ENCODE results near the gene GPC5. TPM values are rescaled to one million over a fixed set of nuclear protein-coding genes. Genes with fewer than 3 reads are reported as not detected.

The GPC5 gene
- total RNA-seq, 1 experiment from 2014 or later = not detected

DNA sequence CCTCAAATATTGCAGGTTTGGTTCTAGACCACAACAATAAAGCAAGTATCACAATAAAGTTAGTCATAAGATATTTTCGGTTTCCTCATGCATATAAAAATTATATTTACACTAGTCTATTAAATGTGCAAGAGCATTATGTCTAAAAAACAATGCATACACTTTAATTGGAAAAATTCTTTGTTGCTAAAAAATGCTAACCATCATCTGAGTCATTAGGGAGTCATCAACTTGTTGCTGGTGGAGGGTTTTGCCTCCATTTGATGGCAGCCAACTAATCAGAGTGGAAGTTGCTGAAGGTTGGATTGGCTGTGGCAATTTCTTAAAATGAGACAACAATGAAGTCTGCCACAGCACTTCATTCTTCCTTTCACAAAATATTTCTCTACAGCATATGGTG lies 1405.9 kb downstream of the GPC5 start:
- Mint-ChIP-seq H3K9me3 (ENCODE audit: low read depth, unreplicated experiment) (peaks cover 3% of the 10 kb centered on the region), H3K36me3 (ENCODE audit: insufficient read depth, unreplicated experiment) (no peaks in the 10 kb centered on the region), H3K4me3 (ENCODE audit: low read depth, unreplicated experiment) (no peak overlapping the region), H3K27me3 (ENCODE audit: unreplicated experiment) (no peaks in the 10 kb centered on the region), H3K4me1 (ENCODE audit: low read depth, unreplicated experiment) (no peaks in the 10 kb centered on the region), H3K27ac (ENCODE audit: unreplicated experiment) (no peak overlapping the region)
- TF ChIP-seq, protein P1, sequence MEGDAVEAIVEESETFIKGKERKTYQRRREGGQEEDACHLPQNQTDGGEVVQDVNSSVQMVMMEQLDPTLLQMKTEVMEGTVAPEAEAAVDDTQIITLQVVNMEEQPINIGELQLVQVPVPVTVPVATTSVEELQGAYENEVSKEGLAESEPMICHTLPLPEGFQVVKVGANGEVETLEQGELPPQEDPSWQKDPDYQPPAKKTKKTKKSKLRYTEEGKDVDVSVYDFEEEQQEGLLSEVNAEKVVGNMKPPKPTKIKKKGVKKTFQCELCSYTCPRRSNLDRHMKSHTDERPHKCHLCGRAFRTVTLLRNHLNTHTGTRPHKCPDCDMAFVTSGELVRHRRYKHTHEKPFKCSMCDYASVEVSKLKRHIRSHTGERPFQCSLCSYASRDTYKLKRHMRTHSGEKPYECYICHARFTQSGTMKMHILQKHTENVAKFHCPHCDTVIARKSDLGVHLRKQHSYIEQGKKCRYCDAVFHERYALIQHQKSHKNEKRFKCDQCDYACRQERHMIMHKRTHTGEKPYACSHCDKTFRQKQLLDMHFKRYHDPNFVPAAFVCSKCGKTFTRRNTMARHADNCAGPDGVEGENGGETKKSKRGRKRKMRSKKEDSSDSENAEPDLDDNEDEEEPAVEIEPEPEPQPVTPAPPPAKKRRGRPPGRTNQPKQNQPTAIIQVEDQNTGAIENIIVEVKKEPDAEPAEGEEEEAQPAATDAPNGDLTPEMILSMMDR (IDR thresholded peaks at IDR 0.05; ENCODE audit: unreplicated experiment) = no peak
- CTCF ChIA-PET = no interaction called here
- no TSS peak for BruUV-seq (replicated peaks)
- intact Hi-C loops (cut with micrococcal nuclease; ENCODE audit: unreplicated experiment) = no loop called here
- no peak for DNase-seq

DNA sequence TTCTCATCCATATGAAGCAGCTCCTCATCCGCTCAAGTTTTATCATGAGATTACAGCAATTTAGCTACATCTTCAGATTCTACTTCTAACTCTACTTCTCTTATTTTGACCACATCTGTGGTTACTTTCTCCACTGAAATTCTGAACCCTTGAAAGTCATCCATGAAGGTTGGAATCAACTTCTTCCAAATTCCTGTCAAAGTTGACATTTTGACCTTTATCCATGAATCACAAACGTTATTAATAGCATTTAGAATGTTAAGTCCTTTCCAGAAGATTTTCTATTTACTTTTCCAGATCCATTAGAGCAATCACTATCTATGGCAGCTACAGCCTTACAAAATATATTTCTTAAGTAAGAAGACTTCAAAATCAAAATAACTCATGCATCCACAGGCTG lies 1406.5 kb downstream of the GPC5 start:
- Mint-ChIP-seq H3K27ac (ENCODE audit: unreplicated experiment) (no peak overlapping the region), H3K36me3 (ENCODE audit: insufficient read depth, unreplicated experiment) (no peaks in the 10 kb centered on the region), H3K27me3 (ENCODE audit: unreplicated experiment) (no peaks in the 10 kb centered on the region), H3K4me3 (ENCODE audit: low read depth, unreplicated experiment) (no peak overlapping the region), H3K9me3 (ENCODE audit: low read depth, unreplicated experiment) (peaks cover 3% of the 10 kb centered on the region), H3K4me1 (ENCODE audit: low read depth, unreplicated experiment) (no peaks in the 10 kb centered on the region)
- TF ChIP-seq, protein P1 (IDR thresholded peaks at IDR 0.05; ENCODE audit: unreplicated experiment) = no peak
- BruUV-seq (replicated peaks) = no TSS peak
- CTCF ChIA-PET = no interaction called here
- intact Hi-C loops (cut with micrococcal nuclease; ENCODE audit: unreplicated experiment) = no loop called here
- no peak for DNase-seq

DNA sequence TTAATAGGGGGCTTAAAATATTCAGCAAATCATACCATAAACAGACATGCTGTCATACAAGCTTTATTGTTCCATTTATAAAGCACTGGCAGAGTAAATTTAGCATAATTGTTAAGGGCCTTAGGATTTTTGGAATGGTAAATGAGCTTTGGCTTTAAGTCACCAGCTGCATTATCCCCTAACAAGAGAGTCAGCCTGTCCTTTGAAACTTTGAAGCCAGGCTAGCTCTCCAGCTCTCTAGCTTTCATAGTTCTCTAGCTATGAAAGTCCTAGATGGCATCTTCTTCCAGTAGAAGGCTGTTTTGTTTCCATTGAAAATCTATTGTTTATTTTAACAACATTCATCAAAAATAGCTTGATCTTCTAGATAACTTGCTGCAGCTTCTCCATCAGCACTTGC lies 1407.3 kb downstream of the GPC5 start:
- Mint-ChIP-seq H3K4me3 (ENCODE audit: low read depth, unreplicated experiment) (peak overlapping the region; percentile 36), H3K27ac (ENCODE audit: unreplicated experiment) (no peak overlapping the region), H3K36me3 (ENCODE audit: insufficient read depth, unreplicated experiment) (no peaks in the 10 kb centered on the region), H3K27me3 (ENCODE audit: unreplicated experiment) (no peaks in the 10 kb centered on the region), H3K9me3 (ENCODE audit: low read depth, unreplicated experiment) (peaks cover 3% of the 10 kb centered on the region), H3K4me1 (ENCODE audit: low read depth, unreplicated experiment) (no peaks in the 10 kb centered on the region)
- CTCF ChIA-PET = no interaction called here
- TF ChIP-seq, protein P1 (IDR thresholded peaks at IDR 0.05; ENCODE audit: unreplicated experiment) = no peak
- no peak for DNase-seq
- no TSS peak for BruUV-seq (replicated peaks)
- intact Hi-C loops (cut with micrococcal nuclease; ENCODE audit: unreplicated experiment) = no loop called here

DNA sequence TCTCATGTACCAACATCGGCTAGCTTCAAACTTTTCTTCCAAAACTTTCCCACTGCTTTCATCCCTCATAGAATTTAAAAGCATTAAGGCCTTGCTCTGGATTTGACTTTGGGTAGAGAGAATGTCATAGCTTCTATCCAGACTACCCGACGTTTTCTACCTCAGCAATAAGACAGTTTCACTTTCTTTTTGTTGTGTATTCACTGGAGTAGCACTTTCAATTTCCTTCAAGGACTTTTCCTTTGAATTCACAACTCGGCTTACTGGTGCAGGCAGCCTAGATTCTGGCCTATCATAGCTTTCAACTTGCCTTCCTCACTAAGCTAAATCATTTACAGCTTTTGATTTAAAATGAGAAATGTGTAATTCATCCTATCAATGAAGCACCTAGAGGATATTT lies 1407.8 kb downstream of the GPC5 start:
- H3K27me3 Mint-ChIP-seq (ENCODE audit: unreplicated experiment) = no peaks in the 10 kb centered on the region
- CTCF ChIA-PET = no interaction called here
- TF ChIP-seq, protein P1 (IDR thresholded peaks at IDR 0.05; ENCODE audit: unreplicated experiment) = no peak
- peaks cover 3% of the 10 kb centered on the region for H3K9me3 Mint-ChIP-seq (ENCODE audit: low read depth, unreplicated experiment)
- H3K4me1 Mint-ChIP-seq (ENCODE audit: low read depth, unreplicated experiment) = no peaks in the 10 kb centered on the region
- intact Hi-C loops (cut with micrococcal nuclease; ENCODE audit: unreplicated experiment) = no loop called here
- no peak overlapping the region for H3K27ac Mint-ChIP-seq (ENCODE audit: unreplicated experiment)
- BruUV-seq (replicated peaks) = no TSS peak
- peak overlapping the region; percentile 36 for H3K4me3 Mint-ChIP-seq (ENCODE audit: low read depth, unreplicated experiment)
- no peak for DNase-seq
- no peaks in the 10 kb centered on the region for H3K36me3 Mint-ChIP-seq (ENCODE audit: insufficient read depth, unreplicated experiment)

DNA sequence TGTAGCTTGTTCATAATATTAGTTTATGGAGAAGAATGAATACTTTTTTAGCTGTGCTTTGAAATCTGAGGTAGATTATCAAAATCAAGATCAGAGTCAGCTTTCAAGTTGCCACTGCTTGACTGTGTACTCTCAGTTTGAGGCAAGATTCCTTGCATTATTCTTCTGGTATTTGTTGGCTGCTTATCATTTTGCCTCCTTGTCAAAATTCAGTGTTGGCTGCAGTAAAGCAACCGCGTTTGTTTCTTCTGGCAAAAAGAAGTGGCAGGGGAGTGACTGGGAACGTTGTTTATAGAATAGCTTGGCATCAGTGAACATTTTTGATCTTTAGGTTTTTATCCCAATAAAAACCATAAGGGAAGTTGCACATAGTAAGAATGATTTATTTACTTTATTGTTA lies 1408.9 kb downstream of the GPC5 start:
- Mint-ChIP-seq H3K27ac (ENCODE audit: unreplicated experiment) (no peak overlapping the region), H3K27me3 (ENCODE audit: unreplicated experiment) (no peaks in the 10 kb centered on the region), H3K36me3 (ENCODE audit: insufficient read depth, unreplicated experiment) (no peaks in the 10 kb centered on the region), H3K4me3 (ENCODE audit: low read depth, unreplicated experiment) (no peak overlapping the region), H3K4me1 (ENCODE audit: low read depth, unreplicated experiment) (no peaks in the 10 kb centered on the region), H3K9me3 (ENCODE audit: low read depth, unreplicated experiment) (peaks cover 3% of the 10 kb centered on the region)
- TF ChIP-seq, protein P1 (IDR thresholded peaks at IDR 0.05; ENCODE audit: unreplicated experiment) = no peak
- CTCF ChIA-PET = no interaction called here
- DNase-seq = no peak
- no TSS peak for BruUV-seq (replicated peaks)
- intact Hi-C loops (cut with micrococcal nuclease; ENCODE audit: unreplicated experiment) = no loop called here
